Posterior vena cava (tissue), 2 donors: ENCODE results near the gene GOLGA6L26. TPM values are rescaled to one million over a fixed set of nuclear protein-coding genes. Genes with fewer than 3 reads are reported as not detected.

Experiments used
- total RNA-seq, 2 donors: library from RNA; stranded (reverse); fragmentation: NEBNext Ultra II Directional; extraction: Animal tissue kit (Norgen Biotek cat#: 25700); gene quantifications; one replicate each; pipeline ENCODE4 v1.2.1, GENCODE V29; 2021
- donor health status: DM: yes; HTN: yes; CAD: no.
- donor health status: DM: yes; HTN: yes; CAD: no.

GOLGA6L26 gene
- total RNA-seq, 2 donors from 2014 or later, result not detected

Other genes with a start within 250 kb of the GOLGA6L26 start
- gene GOLGA6L1, start 197.4 kb downstream of the GOLGA6L26 start, total RNA-seq, result not detected
- under 1 TPM; 0.38 to 0.60 TPM for gene GOLGA8S, start 20.6 kb upstream of the GOLGA6L26 start, total RNA-seq
- gene GOLGA6L2, start 113.0 kb upstream of the GOLGA6L26 start, total RNA-seq, result not detected
- not detected for gene MKRN3, start 231.5 kb upstream of the GOLGA6L26 start, total RNA-seq